ENCODE data around the gene TSPOAP1.

Gene TSPOAP1

GRCh38 chr17:58276423-58276822 is 52.2 kb downstream of the TSPOAP1 start:
- no peak for DNase-seq

GRCh38 chr17:58275417-58275816 is 53.2 kb downstream of the TSPOAP1 start:
- no peak for DNase-seq

- DNase-seq: no peak
Measured at GRCh38 chr17:58273453-58274104, 55.0 kb downstream of the TSPOAP1 start.

GRCh38 chr17:58272367-58273280 is 56.0 kb downstream of the TSPOAP1 start:
- DNase-seq: no peak

- no peak for DNase-seq
Measured at GRCh38 chr17:58271216-58271931, 57.2 kb downstream of the TSPOAP1 start.

- peak; percentile 55 for DNase-seq
Measured at GRCh38 chr17:58270476-58271215, 57.9 kb downstream of the TSPOAP1 start.

GRCh38 chr17:58269557-58270291 is 58.9 kb downstream of the TSPOAP1 start:
- DNase-seq: no peak

GRCh38 chr17:58268774-58269556 is 59.6 kb downstream of the TSPOAP1 start:
- DNase-seq: no peak

GRCh38 chr17:58268326-58268725 is 60.3 kb downstream of the TSPOAP1 start:
- DNase-seq: no peak

- no peak for DNase-seq
Measured at GRCh38 chr17:58267347-58268324, 61.0 kb downstream of the TSPOAP1 start.

GRCh38 chr17:58265902-58266875 is 62.4 kb downstream of the TSPOAP1 start:
- DNase-seq: no peak

GRCh38 chr17:58265271-58265670 is 63.3 kb downstream of the TSPOAP1 start:
- DNase-seq: no peak

GRCh38 chr17:58264407-58265103 is 64.0 kb downstream of the TSPOAP1 start:
- DNase-seq: no peak

- no peak for DNase-seq
Measured at GRCh38 chr17:58263773-58264172, 64.8 kb downstream of the TSPOAP1 start.

GRCh38 chr17:58262149-58262548 is 66.4 kb downstream of the TSPOAP1 start:
- DNase-seq: no peak

GRCh38 chr17:58254803-58255202 is 73.8 kb downstream of the TSPOAP1 start:
- peak; percentile 8 for DNase-seq

- DNase-seq: no peak
Measured at GRCh38 chr17:58253082-58253481, 75.5 kb downstream of the TSPOAP1 start.

- DNase-seq: no peak
Measured at GRCh38 chr17:58252141-58252540, 76.5 kb downstream of the TSPOAP1 start.

All from DMS53 (cell line).